Left ventricle myocardium superior (tissue), 1 donor: Measurements from ENCODE around the gene SUSD3. TPM values are rescaled to one million over a fixed set of nuclear protein-coding genes. Genes with fewer than 3 reads are reported as not detected.
"Not testable (repeated sequence)": the region's sequence is repeated elsewhere in the genome, so short reads cannot be mapped to it uniquely, and the experiment has no call there.

Source experiments
- ATAC-seq: fragments of 200-7000 bp; cut with Tn5 transposase; one replicate; pipeline ENCODE4 v1.9.1; 2020; ENCODE audit warnings: mild to moderate bottlenecking, moderate library complexity
- DNase-seq: peaks from one replicate; pipeline ENCODE4 v3.0.0-alpha.2; 2020
- intact Hi-C: fragments of 100-400 bp; cut with micrococcal nuclease; formaldehyde crosslinking; loops from one replicate; pipeline ENCODE4 v1.11.0; 2022
- total RNA-seq: library from RNA; stranded (reverse); fragmentation: NEBNext Ultra II Directional; extraction: Animal tissue kit (Norgen Biotek cat#: 25700); gene quantifications from one replicate; pipeline ENCODE4 v1.2.1, GENCODE V29; 2021
- donor health status: DM: no; HTN: yes; CAD: no; lungs with severe emphysema.

The SUSD3 gene
- total RNA-seq, 1 donor from 2014 or later = 0.87 TPM

DNA sequence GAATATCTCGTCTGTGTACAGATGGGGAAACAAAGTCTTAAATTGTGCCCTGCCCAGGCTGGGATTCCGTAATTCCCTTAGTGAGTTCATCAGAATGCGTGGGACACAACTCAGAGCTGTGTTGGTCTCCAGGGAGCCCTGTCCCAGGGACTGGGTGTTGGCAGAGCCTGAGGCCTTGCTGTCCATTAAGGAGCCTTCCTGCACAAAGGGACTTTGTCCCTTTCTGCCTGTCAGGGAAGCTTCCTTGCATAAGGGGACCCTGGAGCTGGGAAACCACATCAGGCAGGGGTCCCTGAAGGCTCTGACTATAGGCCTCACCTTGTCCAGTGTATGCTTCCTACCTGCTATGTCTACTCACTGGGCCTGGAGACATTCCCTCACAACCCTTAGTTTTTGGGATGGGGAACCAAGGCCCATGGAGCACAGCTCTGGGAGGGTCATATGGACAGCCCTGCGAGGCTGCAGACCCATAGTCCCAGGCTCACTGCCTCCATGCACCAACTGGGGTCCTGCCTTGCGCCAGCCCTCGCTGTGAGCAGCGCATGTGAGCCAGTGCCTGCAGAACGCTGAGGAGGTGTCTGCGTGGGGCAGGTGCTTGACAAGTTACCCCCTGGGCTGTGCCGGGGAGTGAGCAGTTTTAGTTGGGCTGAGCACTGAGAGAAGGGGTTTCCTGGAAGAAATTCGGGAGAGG lies 39.2 kb downstream of the SUSD3 start:
- DNase-seq = no peak
- no peak for ATAC-seq
- intact Hi-C loops = no loop called here

DNA sequence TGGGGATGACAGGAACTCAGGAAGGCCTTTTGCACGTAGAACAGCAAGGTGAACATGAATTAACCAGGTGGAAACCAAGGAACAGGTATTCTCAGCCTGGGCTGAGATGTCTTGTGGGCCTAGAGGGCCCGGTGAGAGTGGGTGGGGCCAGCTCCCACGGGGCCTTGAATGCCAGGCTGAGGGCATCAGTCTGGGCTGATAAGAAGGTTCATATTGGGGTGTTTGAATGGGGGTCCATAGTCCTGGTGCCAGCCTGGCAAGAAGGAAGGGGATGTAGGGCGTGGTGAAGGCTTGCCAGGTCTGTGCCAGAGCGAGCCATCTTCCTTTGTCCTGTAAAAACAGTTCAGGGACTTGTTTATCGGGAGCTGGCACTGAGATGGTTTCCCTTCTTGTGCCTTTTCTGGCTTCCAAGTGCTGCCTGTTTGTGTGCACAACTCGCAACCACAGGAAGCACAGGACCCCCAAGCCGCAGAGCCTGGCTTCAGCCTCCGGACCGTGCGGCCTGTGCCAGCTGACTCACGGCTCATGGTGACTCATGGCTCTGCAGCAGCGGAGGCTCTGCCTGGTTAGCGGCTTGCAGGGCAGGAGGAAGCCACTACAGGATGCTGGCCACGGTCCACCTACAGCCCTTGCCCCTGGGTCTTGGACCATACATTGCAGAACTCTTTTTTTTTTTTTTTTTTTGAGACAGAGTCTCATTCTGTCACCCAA lies 39.9 kb downstream of the SUSD3 start:
- ATAC-seq (peak; percentile 14), DNase-seq (peak; percentile 90)
- intact Hi-C loops = no loop called here

DNA sequence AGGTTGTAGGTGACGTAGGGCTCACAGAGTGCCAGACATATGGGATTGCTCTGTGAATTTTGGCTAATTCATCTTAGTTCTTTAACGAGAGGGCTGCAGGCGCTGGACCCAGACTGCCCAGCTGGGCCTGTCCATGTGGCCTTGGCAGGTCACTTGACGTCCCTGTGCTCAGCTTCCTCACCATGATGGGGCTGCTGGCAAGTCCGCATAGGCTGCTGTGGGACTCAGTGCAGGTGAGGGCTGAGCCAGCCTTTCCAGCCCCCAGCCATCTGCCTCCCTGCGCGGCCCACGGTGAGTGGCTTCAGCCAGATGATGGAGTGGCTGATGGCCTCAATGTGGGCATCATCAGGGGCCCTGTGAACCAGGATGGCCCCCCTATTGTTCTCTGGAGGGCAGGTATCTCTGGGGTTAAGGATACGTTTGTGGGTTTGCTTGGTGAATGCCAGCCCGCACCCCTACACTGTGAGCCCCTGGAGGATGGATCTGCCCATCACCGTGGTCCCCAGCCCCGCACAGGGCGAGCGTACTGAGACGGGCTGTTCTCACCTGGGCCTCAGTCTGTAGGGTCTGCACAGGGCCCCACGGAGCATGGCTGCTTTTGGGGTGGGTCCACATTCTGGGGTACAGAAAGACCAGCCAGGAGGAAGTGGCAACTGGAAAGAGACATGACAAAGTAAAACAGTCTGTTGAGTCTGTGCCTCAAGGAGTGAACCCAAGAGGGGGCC lies 41.2 kb downstream of the SUSD3 start:
- no peak for DNase-seq
- intact Hi-C loops = no loop called here
- no peak for ATAC-seq

DNA sequence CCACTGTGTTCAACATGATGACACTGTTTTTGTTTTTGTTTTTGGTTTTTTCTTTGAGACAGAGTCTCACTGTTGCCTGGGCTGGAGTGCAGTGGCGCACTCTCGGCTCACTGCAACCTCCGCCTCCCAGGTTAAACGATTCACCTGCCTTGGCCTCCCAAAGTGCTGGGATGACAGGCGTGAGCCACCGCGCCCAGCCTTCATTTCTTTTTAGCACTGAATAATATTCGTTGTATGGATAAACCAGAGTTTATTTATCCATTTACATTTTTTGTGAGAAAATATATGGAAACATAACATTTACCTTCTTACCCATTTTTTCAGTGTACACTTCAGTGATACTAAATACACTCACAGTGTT lies 41.8 kb downstream of the SUSD3 start:
- ATAC-seq (no peak), DNase-seq (no peak)
- intact Hi-C loops = no loop called here

DNA sequence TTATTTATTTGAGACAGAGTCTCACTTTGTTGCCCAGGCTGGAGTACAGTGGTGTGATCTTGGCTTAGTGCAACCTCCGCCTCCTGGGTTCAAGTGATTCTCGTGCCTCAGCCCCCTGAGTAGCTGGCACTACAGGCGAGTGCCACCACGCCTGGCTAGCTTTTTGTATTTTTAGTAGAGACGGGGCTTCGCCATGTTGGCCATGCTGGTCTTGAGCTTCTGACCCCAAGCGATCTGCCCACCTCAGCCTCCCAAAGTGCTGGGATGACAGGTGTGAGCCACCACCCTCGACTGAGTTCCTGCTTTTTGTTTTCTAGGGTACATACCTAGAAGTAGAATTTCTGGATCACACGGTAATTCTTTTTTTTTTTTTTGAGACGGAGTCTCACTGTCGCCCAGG lies 42.6 kb downstream of the SUSD3 start:
- intact Hi-C loops, ATAC-seq: not testable (repeated sequence)

DNA sequence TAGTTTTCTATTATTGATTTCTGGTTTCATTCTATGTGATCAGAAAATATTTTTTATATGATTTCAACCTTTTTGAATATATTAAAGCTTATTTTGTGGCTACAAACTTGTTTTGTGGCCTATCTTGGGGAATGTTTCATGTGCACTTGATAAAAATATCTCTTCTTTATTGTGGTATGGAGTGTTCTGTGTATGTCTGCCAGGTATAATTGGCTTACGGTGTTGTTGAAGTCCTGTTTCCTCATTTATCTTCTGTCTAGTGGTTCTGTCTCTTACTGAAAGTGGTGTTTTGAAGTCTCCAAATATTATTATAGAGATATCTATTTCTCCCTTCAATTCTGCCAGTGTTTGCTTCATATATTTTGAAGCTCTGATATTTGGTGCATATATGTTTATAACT lies 47.1 kb downstream of the SUSD3 start:
- DNase-seq (no peak), ATAC-seq (no peak)
- intact Hi-C loops = no loop called here

More for the DNA sequence above, 42.6 kb downstream of the SUSD3 start:
- DNase-seq = not testable (repeated sequence)

DNA sequence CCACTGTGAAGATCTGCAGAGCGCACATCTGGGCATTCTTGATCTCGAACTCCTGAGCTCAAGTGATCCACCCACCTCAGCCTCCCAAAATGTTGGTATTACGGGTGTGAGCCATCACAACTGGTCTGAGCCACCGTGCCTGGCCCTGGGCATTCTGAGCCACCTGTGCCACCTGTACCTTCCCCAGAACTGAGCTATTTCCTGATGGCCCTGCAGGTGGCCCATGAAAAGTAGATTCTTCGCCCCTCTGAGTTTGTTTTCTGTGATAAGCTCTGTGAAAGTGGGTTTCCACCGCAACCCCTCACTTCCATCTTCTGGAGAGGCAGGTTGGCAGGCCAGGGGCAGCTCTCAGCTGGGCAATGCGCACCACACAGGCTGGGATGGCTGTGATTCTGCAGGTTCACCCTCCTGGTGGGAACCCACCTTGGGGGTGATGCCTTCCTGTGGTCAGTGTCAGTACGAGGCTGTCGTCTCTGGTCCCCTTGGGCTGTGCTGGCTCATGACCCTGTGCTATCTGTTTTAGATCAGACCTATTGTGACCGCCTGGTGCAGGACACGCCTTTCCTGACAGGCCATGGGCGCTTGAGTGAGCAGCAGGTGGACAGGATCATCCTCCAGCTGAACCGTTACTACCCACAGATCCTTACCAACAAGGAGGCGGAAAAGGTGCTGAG lies 48.8 kb downstream of the SUSD3 start:
- intact Hi-C loops = no loop called here
- DNase-seq (no peak), ATAC-seq (no peak)

DNA sequence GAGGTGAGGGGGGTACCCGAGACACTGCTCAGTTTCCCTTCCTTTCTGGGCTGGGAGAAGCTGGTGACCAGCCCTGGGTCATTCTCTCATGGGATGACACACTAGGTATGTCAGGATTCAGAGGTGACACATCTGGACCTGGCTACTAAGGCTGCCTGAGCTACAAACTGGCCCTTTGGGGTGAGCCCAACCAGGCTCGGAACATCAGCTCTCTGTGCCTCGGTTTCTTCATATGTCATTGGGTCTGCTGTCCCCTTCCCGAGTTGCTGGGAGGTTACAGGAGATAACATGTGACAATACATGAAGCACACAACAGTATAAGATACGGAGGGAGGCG lies 49.3 kb downstream of the SUSD3 start:
- ATAC-seq (no peak), DNase-seq (no peak)
- intact Hi-C loops = no loop called here

DNA sequence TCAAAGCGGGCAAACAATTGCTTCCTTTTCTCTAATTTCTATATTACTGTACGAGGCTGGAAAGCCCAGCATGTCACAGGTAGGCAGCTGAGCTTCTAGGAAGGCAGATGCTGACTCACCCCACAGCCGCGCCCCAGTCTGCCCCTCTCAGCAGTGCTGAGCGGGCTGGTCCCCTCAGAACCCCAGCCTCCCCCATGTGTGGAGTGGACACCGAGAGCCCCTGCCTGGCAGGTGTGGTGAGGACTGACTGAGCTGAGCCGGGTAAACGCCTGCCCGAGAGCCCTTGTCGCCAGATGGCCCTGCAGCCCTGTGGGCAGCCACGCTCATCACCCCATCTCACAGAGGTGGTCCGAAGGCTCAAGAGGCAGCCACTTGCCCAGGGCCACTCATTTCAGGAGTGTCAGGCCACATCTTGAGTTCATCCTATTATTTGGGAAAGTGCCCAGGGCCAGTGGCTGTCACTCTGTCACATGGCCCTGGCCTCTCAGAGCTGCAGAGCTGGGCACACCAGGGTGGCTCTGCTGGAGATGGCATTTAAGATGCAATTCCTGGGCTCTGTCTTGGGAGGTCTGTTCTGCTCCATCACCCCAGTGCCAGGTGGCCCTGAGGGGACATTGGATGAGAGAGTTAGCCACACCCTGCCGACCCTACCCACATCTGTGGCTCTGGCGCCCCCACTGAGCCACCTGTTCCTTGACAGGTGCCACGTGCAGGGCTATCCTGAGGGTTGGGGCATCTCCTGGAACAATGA lies 50.0 kb downstream of the SUSD3 start:
- ATAC-seq (no peak), DNase-seq (no peak)
- intact Hi-C loops = no loop called here

DNA sequence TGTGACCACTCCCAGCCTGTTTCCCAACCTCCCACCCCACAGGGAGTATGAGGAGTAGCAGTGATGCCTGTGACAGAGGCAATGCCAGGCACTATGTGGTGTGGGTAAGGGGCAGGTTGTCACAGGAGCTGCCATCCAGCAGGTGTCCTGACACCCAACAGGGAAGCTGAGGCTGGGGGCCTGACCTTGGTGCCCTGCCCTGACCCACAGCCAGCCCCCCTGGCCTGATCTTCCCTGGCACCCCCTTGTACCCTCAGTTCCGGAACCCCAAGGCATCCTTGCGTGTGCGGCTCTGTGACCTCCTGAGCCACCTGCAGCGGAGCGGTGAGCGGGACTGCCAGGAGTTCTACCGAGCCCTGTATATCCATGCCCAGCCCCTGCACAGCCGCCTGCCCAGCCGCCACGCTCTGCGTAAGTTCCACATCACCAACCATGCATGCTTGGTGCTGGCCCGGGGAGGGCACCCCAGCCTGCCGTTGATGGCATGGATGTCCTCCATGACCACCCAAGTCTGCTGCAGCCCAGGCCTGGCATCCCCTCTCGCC lies 51.9 kb downstream of the SUSD3 start:
- no peak for ATAC-seq
- intact Hi-C loops = no loop called here
- no peak for DNase-seq

DNA sequence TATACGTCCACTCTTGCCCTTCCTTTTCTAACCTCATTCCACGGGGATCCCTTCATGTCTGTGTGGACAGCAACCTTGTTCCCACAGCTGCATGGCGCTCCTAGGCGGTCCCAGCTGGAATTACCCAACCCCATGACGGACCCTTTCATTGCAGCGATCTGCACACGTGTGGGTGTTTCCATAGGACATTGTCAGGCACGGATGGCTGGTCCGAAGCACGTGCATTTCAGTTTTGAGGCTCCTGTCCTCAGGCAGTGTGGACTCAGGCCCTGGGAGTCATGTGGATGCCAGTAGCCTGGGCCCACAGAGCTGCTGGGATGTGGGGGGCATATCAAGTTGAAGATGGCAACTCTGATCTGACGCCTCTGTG lies 52.5 kb downstream of the SUSD3 start:
- intact Hi-C loops = no loop called here
- ATAC-seq (no peak), DNase-seq (no peak)

DNA sequence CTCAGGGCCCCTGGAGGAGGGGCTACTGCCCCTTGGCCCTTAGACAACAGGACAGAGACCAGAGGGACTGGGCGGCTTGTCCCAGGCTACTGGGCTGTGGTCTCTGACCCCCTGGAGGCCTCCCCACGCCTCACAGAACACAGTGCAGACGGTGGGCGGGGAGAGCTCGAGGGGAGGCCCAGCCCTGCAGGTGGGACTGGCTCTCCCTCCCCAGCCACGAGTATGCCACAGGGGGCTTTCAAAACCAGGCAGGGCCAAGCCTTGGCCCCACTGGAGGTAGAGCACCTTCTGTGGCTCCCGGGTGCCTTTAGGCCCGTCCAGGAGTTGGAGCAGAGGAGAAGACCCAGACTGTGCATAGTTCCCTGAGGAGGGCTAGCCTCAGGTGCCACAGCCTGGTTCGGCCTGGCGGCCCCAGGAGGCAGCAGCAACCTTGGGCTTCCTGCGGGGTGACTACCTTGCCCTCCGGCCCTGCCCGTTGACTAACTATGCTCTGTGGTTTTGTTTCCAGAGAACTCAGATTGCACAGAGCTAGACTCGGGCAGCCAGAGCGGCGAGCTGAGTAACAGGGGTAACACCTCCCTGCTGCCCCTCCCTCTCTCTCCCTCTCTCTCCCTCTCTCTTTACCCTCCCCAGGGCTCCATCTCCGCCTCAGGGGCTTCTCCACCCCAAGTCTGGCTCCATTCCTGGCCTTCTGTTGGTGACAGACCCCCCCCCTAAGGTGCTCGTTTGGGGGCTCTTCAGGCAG lies 53.0 kb downstream of the SUSD3 start:
- intact Hi-C loops = no loop called here
- ATAC-seq (no peak), DNase-seq (no peak)

DNA sequence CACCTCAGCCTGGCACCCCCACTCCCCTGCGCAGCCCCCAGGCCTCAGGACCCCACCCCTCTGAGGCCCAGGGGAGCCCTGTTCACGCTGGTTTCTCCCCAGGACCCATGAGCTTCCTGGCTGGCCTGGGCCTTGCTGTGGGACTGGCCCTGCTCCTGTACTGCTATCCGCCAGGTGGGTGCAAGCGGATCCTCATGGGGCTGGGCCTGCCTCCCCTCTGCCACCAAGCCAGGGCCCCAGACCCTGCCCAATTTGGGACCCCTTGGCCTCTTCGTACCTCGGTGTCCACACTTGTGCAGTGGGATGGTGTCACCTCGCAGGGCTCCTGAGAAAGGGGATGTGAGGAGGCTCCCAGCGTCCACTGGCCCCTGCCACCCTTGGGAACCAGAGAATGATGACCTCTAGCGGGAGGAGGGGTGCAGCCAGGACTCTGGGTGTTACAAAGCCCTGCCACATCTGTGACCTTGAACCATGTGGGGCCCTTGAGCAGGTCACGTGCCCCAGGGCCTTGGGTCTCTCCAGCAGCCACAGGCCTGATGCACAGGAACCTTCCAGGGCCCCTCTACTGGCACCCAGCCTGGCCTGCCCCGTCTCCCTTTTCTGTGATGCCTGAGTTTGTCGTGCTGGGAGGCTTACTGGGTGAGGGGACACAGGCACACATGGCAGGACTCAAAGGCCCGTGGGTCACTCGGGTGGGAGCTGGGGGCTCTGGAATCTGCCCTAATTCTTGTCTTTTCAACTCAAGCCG lies 53.8 kb downstream of the SUSD3 start:
- intact Hi-C loops = no loop called here
- ATAC-seq (no peak), DNase-seq (no peak)

DNA sequence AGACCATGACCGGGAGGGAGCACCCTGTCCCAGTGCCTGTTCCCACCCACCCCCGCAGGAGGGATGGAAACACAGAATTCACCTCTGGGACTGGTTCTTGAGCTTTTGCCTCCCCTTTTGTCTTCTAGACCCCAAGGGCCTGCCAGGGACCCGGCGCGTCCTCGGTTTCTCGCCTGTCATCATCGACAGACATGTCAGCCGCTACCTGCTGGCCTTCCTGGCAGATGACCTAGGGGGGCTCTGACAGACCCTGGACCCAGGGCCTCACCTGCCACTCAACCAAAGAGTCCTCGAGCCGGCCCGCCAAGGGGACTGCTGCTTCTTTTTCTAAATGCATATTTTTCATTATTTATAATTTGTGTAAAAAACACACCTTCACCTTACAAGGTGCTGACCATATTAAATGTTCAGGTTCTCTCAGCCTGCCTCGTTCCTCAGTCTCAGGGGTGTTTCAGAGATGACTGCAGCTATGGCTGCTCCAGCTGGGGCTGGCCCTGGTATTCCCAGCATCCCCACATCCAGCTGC lies 54.4 kb downstream of the SUSD3 start:
- DNase-seq (no peak), ATAC-seq (no peak)
- intact Hi-C loops = no loop called here

DNA sequence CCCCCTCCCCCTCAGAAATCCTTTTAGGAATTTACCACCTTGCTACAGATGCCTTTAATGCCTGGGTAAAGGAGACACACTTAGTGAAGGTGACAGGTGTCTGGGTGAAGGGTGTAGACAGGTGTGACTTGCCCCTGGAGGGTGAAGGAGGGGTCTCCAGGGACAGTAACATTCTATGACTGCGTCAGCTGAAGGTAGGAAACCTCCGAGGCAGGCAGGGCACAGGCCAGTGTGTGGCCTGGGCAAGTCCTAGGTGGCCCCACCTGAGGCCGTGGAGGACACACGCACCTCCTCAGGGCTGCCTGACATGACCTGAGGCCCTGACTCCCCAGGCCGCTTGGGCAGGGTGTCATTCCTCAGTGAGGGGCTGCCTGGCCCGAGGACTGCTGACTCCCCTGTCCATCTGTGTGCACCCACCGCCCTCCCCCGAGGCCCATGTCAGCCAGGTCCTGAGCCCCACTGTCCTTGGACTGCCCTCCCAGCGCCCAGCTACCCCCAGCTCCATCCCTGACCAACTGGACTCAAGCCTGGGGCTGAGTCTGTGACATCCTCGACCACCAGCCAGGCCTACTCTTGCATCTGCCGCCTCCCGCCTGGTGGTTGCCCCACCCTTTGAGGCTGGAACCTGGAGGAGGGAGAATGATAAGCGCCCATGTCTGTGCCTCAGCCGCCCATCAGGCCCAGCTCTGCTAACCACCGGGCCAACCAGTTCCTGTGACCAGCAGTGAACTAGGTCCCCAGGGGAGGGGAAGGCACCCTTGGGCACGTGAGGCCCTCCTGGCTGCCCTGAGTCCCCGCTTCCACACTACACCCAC lies 55.9 kb downstream of the SUSD3 start:
- ATAC-seq (no peak), DNase-seq (peak; percentile 28)
- intact Hi-C loops = no loop called here

DNA sequence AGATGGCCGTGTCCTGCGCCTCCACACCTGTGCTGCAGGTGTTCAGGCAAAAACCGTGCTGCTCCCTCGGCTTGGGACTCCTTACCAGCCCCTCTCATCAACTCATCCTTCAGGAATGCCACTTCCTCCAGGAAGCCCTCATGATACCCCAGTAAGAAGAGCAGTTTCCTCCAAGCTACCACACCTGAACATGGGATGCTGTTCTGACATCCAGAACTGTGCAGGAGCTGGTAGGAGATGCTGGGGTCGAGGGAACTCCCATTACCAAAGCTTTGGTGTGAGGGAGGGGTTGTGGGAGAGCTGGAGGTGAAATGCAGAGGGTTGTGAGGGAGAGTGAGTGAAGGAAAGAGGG lies 56.5 kb downstream of the SUSD3 start:
- no peak for DNase-seq
- intact Hi-C loops = no loop called here
- no peak for ATAC-seq

DNA sequence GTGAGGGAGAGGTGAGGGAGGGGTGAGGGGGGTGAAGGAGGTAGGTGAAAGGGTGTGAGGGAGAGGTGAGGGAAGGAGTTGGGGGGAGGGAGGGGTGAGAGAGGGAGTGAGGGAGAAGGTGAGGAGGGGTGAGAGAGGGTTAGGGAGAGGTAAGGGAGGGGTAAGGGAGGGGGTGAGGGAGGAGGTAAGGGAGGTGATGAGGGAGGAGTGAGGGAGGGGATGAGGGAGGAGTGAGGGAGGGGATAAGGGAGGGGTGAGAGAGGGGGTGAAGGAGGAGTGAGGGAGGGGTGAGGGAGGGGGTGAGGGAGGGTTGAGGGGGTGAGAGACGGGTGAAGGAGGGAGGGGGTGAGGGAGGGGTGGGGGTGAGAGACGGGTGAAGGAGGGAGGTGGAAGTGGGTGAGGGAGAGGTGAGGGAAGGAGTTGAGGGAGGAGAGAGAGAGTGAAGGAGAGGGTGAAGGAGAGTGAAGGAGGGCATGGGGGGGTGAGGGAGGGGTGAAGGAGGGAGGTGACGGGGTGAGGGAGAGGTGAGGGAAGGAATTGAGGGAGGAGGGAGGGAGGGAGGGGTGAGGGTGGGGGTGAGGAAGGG lies 57.1 kb downstream of the SUSD3 start:
- ATAC-seq = no peak
- no peak for DNase-seq
- intact Hi-C loops = no loop called here
